H4 (cell line): ENCODE measurements around the gene LGALS7. TPM values are rescaled to one million over a fixed set of nuclear protein-coding genes. Genes with fewer than 3 reads are reported as not detected.
"Not testable (repeated sequence)": the region's sequence is repeated elsewhere in the genome, so short reads cannot be mapped to it uniquely, and the experiment has no call there.

ENCODE experiments used
- DNase-seq: peaks from one replicate; pipeline ENCODE4 v3.0.0-alpha.2; 2015; ENCODE audit warnings: low spot score
- total RNA-seq: library from RNA; depleted of rRNA; stranded (reverse); fragments of >200 nt; shearing (Covaris generic); gene quantifications from 2 replicates; pipeline ENCODE4 v1.2.3, GENCODE V29; 2014; rRNA removed

The LGALS7 gene
- not detected in 2 replicates for total RNA-seq

- no peak for DNase-seq
Observed at GRCh38 chr19:38773469-38774177, at the start of gene LGALS7. Gene LGALS7, minus strand, starts transcription at chr19:38773517. Its CDS starts 25 bp downstream, at chr19:38773492.

- not testable (repeated sequence) for DNase-seq
Observed at GRCh38 chr19:38821230-38821825, 48.0 kb upstream of the LGALS7 start.

GRCh38 chr19:38819231-38819920 is 46.1 kb upstream of the LGALS7 start:
- no peak for DNase-seq

GRCh38 chr19:38817081-38817480 is 43.8 kb upstream of the LGALS7 start:
- no peak for DNase-seq

GRCh38 chr19:38816131-38816750 is 42.9 kb upstream of the LGALS7 start:
- no peak for DNase-seq

- no peak for DNase-seq
Observed at GRCh38 chr19:38815059-38816001, 42.0 kb upstream of the LGALS7 start.

GRCh38 chr19:38813932-38814331 is 40.6 kb upstream of the LGALS7 start:
- not testable (repeated sequence) for DNase-seq

- DNase-seq, result no peak
Observed at GRCh38 chr19:38813323-38813722, 40.0 kb upstream of the LGALS7 start.

GRCh38 chr19:38812841-38813320 is 39.6 kb upstream of the LGALS7 start, which contains the start of gene LGALS4:
Gene LGALS4, minus strand, starts transcription at chr19:38812945. Its CDS starts 59 bp downstream, at chr19:38812886.
- no peak for DNase-seq

- no peak for DNase-seq
Observed at GRCh38 chr19:38812009-38812840, 38.9 kb upstream of the LGALS7 start.

GRCh38 chr19:38809592-38810252 is 36.4 kb upstream of the LGALS7 start:
- DNase-seq, result no peak

GRCh38 chr19:38808741-38809140 is 35.4 kb upstream of the LGALS7 start:
- no peak for DNase-seq

- not testable (repeated sequence) for DNase-seq
Observed at GRCh38 chr19:38807374-38808098, 34.2 kb upstream of the LGALS7 start.

- DNase-seq, result no peak
Observed at GRCh38 chr19:38806371-38806770, 33.1 kb upstream of the LGALS7 start.

GRCh38 chr19:38805180-38805579 is 31.9 kb upstream of the LGALS7 start:
- no peak for DNase-seq

GRCh38 chr19:38803543-38803942 is 30.2 kb upstream of the LGALS7 start:
- no peak for DNase-seq

- no peak for DNase-seq
Observed at GRCh38 chr19:38801359-38802095, 28.2 kb upstream of the LGALS7 start.
